HEK293T (cell line): Measurements from ENCODE around the gene MORF4L1.

Source experiments
- ARNT ChIP-seq: fragments of 450-650 bp; IDR thresholded peaks from 2 replicates; pipeline ENCODE4 v1.6.1; 2017; ENCODE audit warnings: mild to moderate bottlenecking
- FOXM1 ChIP-seq: fragments of 450-650 bp; IDR thresholded peaks from 2 replicates; pipeline ENCODE4 v1.6.1; 2017; ENCODE audit warnings: mild to moderate bottlenecking, borderline replicate concordance
- HDGF ChIP-seq: fragments of 450-650 bp; IDR thresholded peaks from 2 replicates; pipeline ENCODE4 v1.6.1; 2017; ENCODE audit warnings: antibody characterized with exemption, borderline replicate concordance
- L3MBTL2 ChIP-seq: fragments of 450-650 bp; conservative IDR thresholded peaks from 2 replicates; pipeline ENCODE4 v1.6.1; 2016; ENCODE audit warnings: mild to moderate bottlenecking
- SP1 ChIP-seq: fragments of 450-650 bp; IDR thresholded peaks from 2 replicates; pipeline ENCODE4 v1.6.1; 2017
- TF ChIP-seq, protein P1 (sequence below): fragments of 450-650 bp; IDR thresholded peaks from 2 replicates; pipeline ENCODE4 v1.6.1; 2016

- TF ChIP-seq HDGF (no peak), ARNT (no peak), FOXM1 (no peak), SP1 (no peak), L3MBTL2 (no peak)
- TF ChIP-seq, protein P1, sequence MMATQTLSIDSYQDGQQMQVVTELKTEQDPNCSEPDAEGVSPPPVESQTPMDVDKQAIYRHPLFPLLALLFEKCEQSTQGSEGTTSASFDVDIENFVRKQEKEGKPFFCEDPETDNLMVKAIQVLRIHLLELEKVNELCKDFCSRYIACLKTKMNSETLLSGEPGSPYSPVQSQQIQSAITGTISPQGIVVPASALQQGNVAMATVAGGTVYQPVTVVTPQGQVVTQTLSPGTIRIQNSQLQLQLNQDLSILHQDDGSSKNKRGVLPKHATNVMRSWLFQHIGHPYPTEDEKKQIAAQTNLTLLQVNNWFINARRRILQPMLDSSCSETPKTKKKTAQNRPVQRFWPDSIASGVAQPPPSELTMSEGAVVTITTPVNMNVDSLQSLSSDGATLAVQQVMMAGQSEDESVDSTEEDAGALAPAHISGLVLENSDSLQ: no peak
Measured at GRCh38 chr15:78828920-78829319, 43.8 kb upstream of the MORF4L1 start.
